Stimulated activated CD4-positive, alpha-beta T cell treated with anti-CD3 and anti-CD28 coated beads, Interleukin-4, amount 100 ng/mL, for 48 hours (primary cell): ENCODE results near the gene ANKRD60.

Experiments
- DNase-seq, 2 donors: peaks; one replicate each; pipeline ENCODE4 v3.0.0-alpha.2; 2020; ENCODE audit warnings: low read depth in 2 of 2

The ANKRD60 gene

GRCh38 chr20:58194175-58194791 is 34.2 kb downstream of the ANKRD60 start:
- DNase-seq, result no peak

- peak; percentile 7 to 32 for DNase-seq
Observed at GRCh38 chr20:58192567-58192966, 35.9 kb downstream of the ANKRD60 start.

- no peak for DNase-seq
Observed at GRCh38 chr20:58192065-58192464, 36.4 kb downstream of the ANKRD60 start.

- DNase-seq, result no peak
Observed at GRCh38 chr20:58188527-58188926, 39.9 kb downstream of the ANKRD60 start.

GRCh38 chr20:58184984-58185383 is 43.5 kb downstream of the ANKRD60 start:
- no peak for DNase-seq

- no peak for DNase-seq
Observed at GRCh38 chr20:58184063-58184462, 44.4 kb downstream of the ANKRD60 start.

- DNase-seq, result no peak
Observed at GRCh38 chr20:58182521-58183140, 45.8 kb downstream of the ANKRD60 start.

- peak; percentile 34 to 64 for DNase-seq
Observed at GRCh38 chr20:58179432-58180099, 48.9 kb downstream of the ANKRD60 start.

GRCh38 chr20:58179083-58179431 is 49.4 kb downstream of the ANKRD60 start:
- no peak for DNase-seq

- DNase-seq, result no peak
Observed at GRCh38 chr20:58177799-58178198, 50.7 kb downstream of the ANKRD60 start.

- DNase-seq, result no peak
Observed at GRCh38 chr20:58175836-58176235, 52.6 kb downstream of the ANKRD60 start.

- no peak for DNase-seq
Observed at GRCh38 chr20:58175425-58175824, 53.0 kb downstream of the ANKRD60 start.

GRCh38 chr20:58174708-58175280 is 53.7 kb downstream of the ANKRD60 start:
- no peak for DNase-seq

- no peak for DNase-seq
Observed at GRCh38 chr20:58173930-58174707, 54.3 kb downstream of the ANKRD60 start.

GRCh38 chr20:58173091-58173490 is 55.4 kb downstream of the ANKRD60 start:
- DNase-seq, result no peak

GRCh38 chr20:58171796-58172425 is 56.5 kb downstream of the ANKRD60 start:
- no peak for DNase-seq

GRCh38 chr20:58169450-58169849 is 59.0 kb downstream of the ANKRD60 start:
- no peak for DNase-seq

- no peak for DNase-seq
Observed at GRCh38 chr20:58168843-58169242, 59.6 kb downstream of the ANKRD60 start.

GRCh38 chr20:58167759-58168158 is 60.7 kb downstream of the ANKRD60 start:
- DNase-seq, result no peak
